Posterior cingulate gyrus (tissue), 11 donors: ENCODE results near the gene HSPA12A.

Experiments used
- DNase-seq, 10 donors: peaks; one replicate each; pipeline versions ENCODE4 v3.0.0 to v3.0.0-alpha.2; 2020 to 2021; ENCODE audit warnings: mixed read lengths in 3 of 10
- intact Hi-C: fragments of 100-400 bp; cut with DNase I; formaldehyde crosslinking; loops from one replicate; pipeline ENCODE4 v1.15.1; 2023

HSPA12A gene

DNA sequence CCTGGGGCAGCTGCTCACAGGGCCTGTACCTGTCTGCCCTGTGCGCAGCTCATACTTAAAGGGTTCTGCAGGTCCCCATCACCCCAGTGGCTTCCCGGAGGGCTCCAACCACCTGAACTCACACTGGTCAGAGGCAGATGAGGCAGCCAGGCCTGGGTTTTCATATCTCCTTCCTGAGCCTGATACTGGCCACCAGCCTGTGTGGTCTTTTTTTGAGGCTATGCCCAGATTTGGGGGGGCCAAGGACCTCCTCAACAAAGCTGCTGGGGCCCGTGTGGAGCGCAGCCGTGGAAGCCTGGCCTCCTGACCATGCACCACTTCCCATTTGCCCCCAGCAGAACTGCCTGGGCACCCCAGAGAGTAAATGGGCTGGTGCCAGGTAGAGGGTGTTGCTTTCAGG lies 95.9 kb downstream of the HSPA12A start:
- DNase-seq = no peak
- intact Hi-C loops = no loop called here

DNA sequence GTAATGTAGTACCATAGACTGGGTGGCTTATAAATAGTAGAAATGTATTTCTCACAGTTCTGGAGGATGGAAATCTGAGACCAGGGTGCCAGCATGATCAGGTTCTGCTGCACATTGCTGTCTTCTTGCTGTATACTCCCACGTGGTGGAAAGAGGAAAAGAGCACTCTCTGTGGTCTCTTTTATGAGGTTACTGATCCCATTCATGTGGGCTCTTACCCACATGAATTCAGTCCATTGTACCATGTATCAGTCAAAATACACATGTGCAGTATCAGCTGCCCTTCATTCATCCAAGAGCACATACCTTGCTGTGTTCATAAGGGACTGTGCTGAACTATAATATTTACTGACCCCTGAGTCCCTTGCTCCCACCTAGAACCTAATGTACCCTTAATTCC lies 104.5 kb downstream of the HSPA12A start:
- intact Hi-C loops = no loop called here
- no peak for DNase-seq

DNA sequence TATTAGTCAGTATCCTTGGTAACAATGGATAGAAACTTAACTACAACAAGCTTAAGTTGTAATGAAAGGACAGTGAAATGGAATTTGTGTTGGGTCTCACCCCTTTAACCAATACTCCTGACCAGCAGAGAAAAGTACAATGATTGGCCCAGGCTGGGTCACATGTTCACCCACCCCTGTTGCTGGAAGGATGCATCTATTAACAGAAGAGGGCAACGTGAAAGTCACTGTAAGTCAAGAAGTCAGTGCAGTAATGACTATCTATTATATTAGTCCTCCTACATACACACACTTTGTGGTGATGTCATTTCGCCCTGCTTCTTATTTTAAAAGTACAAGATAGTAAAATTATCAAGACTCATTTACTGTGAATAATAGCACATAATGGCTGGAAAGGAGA lies 105.4 kb downstream of the HSPA12A start:
- intact Hi-C loops = no loop called here
- no peak for DNase-seq

DNA sequence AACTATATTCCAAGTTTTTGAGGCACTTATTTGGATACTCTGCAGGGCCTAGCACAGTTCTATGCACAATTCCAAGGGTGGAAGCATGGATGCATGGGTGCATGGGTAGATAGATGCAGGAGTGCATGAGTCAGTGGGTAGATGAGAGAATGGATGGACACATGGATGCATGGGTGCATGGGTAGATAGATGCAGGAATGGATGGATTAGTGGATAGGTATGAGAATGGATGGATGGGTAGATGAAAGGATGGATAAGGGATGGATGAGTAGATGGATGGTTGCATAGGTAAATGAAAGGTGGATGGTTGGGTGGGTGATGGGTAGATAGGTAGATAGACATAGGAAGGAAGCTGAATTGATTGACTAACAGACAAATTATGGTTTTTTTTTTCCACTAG lies 106.0 kb downstream of the HSPA12A start:
- intact Hi-C loops = no loop called here
- DNase-seq = no peak

DNA sequence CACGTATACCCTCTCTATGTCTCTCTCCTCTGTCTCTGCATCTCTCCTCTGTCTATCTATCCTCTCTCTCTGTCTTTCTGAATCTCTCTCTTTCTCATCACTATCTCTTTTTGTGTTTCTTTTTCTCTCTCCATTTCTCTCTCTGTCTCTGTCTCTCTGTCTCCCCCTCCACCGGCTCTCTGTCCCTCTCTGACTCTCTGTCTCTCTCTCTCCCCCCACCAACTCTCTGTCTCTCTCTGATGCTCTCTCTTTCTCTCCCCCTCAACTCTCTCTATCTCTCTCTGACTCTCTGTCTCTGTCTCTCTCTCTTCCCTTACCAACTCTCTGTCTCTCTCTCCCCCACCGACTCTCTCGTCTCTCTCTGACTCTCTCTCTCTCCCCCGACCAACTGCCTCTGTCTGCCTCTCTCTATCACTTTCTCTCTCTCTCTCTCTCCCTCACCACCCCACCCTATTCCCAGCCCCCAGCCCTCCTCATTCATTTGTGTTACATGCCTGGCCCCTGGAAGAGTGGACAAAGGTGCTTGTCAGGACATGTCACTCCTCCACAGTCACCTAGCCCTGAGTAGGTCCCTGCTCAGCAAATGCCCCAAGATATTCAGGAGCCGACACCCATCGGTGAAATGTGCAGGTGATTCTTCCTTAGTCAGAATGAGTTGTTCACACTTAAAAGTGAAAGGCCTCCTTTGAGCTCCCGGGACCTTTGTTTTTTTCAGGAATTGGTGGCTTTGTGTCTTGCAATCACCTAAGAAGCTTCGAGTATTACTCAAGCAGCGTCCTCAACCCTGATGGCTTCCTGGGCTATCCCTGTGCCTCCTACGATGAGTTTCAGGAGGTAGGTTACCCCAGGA lies 108.0 kb downstream of the HSPA12A start:
- no peak for DNase-seq
- intact Hi-C loops = no loop called here

DNA sequence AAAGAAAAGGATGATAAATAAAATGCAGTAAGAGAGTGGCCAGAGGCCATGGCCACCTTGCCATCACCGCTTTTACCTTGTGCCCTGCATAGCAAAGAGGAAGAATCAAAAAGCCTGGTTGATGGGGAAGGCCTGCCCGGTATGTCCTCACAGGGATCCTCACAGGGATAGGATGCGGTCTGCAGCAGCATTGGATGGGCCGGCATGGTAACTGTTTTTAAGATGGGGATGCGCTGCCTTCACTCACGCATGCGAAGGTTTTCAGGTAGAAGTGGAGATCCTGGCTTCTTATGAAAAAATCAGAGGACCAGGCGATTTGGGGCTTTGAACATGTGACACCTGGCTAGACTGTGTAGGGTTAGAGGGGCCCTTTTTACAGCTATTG lies 109.2 kb downstream of the HSPA12A start:
- intact Hi-C loops = no loop called here
- DNase-seq = no peak

DNA sequence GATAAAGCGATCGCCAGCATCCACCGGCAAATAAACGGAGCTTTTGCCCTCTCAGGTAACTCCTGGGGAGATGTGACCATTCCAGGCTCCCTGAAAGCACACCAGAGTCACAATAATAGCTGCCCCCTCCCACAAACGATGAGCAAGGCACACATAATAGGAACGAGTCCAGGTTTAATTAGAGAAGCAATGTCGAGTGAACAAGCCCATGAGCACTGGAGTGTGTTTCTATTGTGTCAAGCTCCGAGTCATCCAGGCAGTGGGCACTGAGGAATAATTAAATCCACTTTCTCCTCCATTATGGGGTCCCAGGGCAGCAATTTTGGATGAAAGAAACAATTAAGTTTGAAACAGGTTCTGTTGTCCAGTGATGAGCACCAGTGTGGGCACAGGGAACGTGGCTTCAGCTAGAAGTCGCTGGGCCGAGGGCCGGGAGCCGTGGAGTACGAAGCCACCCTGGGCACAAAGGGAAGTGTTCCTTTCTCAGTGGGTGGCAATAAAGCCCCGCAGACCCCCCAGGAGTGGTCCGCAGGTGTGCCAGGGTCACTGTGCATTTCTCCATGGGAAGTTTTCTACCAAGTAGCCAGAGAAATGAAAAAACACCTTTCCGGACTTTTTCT lies 109.7 kb downstream of the HSPA12A start:
- intact Hi-C loops = no loop called here
- peak in 1 of 10 donors; percentile 32 for DNase-seq

DNA sequence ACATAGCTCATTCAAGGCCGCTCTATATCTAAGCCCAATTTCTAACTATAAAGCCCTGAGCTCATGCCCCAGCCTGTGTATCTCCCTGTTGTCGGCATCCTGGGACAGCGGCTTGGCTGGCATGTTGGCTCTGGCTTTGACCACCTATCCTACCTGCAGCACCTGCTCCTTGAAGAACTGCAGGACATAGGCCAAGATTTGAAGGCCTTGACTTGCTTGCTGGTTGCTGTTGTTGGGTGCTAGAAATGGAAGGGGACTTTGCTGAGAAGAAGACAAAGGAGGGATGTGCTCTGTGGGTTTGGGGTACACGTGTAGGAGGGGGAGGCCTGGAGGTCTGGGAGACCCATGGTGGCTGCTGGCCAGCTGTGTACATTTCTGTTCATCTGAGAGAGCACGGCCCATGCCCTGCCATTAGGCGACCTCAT lies 110.5 kb downstream of the HSPA12A start:
- intact Hi-C loops = no loop called here

DNA sequence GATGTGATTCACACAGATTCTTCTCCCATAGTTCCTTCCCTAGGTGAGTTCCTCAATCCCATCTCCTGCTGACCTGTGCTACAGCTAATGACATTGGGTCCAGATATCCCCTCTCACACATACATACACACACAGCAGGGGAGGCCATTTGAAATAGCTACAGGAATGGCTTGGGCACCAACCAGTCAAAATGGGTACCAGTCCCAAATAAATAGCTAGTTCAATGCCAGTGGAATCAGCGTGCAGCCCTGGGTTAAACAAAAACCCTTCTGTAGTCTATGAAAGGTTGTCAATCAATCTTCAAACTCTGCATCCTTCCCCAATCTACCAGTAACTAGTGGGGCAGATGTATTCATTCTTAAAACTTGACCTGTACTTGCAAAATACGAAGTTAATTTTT lies 112.3 kb downstream of the HSPA12A start:
- intact Hi-C loops = no loop called here
- DNase-seq = no peak

More for the DNA sequence above, 110.5 kb downstream of the HSPA12A start:
- peak in 1 of 10 donors; percentile 9 for DNase-seq

DNA sequence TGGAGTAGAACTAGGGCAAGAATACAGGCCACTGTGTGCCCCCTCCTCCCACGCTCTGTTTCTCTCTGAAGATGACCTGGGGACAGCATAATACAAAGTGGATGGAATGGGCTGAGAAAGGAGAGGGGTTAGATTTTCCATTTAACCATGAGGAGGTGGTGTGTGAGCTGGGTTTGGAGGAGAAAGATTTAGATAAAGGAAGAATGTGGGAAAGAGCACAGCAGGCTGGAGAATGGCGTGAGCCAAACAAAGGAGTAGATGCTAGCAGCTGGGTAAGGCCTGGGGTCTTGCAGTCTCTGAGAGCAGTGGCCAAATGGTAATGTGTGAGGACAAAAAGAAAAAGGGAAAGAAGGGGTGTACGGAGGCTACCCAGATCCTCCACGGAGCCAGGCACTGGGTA lies 113.0 kb downstream of the HSPA12A start:
- no peak for DNase-seq
- intact Hi-C loops = loop anchor here (5.0 kb wide), 1 partner anchor 158 kb away; no protein-coding TSS in a partner anchor

DNA sequence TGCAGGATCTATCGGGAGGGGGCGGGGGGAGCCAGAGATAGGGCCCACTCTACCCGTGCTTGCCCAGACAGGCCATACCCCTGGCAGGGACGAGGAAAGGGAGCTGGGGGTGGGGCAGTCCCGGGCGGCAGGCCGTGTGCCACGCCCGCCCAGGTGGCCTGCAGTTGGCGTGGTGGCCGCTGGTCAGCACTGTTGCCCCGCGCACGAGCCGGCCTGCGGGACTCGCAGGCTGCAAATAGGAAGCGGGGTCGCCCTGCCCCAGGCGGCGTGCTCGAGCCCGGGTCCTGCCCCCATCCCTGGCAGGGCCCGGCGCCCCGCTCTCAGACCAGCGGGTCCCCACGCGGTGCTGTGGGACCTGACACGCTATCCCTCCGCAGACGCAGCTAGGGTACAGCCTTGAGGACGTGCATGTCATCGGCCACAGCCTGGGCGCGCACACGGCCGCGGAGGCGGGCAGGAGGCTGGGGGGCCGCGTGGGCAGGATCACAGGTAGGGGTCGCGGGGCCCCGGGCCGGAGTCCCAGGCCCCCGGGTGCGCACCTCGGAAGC lies 114.9 kb downstream of the HSPA12A start:
- peak in 4 of 10 donors; percentile 24 to 88 (median 62) for DNase-seq

DNA sequence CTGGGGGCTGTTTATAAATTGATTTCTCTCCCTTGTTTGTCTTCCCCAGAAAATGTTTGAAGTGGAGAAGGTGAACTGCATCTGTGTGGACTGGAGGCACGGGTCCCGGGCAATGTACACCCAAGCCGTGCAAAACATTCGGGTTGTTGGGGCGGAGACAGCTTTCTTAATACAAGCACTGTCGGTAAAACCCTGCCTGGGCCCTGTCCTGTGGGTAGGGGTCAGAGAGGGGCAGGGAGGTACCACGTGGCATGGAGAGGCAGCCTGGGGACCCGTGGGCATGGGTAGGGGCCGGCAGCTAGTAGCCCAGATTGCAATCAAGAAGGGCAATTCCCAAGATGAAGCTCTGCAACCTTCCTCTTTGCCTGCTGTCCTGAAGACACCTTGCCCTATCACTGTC lies 115.6 kb downstream of the HSPA12A start:
- intact Hi-C loops = loop anchor here (5.0 kb wide), 1 partner anchor 160 kb away; no protein-coding TSS in a partner anchor
- no peak for DNase-seq

More for the DNA sequence above, 114.9 kb downstream of the HSPA12A start:
- intact Hi-C loops = loop anchor here (5.0 kb wide), 1 partner anchor 160 kb away; no protein-coding TSS in a partner anchor

DNA sequence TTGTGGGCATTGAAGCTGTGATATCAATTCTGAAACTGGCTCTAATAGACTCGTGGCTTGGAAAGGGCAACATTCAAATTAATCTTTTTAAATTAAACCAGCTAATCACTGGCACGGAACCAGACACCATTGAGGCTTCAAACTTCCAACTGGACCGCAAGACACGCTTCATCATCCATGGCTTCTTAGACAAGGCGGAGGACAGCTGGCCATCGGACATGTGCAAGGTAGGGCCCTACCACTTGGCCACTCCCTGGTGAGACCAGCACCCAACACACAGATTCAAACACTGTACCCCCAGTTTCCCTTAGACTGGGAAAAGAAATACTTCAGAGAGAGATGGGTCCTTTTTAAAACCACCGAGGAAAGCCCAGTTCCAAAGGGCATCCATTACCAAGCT lies 116.5 kb downstream of the HSPA12A start:
- intact Hi-C loops = loop anchor here (5.0 kb wide), 1 partner anchor 161 kb away; no protein-coding TSS in a partner anchor
- DNase-seq = peak in 2 of 10 donors; percentile 8 to 59

DNA sequence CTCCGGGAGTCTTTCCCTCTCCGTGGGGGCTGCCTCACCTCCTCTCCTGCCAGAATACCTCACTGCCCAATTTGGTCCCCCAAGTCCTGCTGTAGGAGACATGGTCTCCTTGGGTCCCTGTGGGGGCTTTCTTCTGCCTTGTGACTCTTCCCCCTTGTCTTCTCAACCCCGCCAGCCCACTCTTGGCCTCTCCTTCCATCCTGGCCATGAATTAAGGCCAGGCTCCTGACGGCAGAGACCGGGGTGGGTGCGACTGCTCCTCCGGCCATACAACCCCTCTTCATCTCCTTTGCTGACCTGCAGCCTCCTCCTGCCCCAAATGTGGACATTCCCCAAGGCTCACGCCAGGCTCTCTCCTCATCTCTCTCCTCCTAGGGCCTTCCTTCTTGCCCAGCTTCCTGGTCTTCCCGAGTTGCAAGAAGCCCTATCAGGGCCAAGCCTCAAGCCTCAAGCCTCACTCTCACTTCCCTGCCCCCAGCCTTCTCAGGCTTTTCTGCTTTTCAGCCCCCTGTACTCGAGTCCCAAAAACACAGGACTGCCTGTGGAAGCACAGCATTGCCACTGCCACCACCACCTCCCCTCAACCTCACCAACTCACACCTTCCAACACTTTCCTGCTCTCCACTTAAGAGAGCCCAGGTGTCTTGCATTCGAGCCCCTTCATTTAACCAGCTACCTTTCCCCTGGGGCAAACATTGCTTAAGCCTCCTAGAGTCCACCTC lies 120.3 kb downstream of the HSPA12A start:
- intact Hi-C loops = no loop called here
- peak in 1 of 10 donors; percentile 38 for DNase-seq

DNA sequence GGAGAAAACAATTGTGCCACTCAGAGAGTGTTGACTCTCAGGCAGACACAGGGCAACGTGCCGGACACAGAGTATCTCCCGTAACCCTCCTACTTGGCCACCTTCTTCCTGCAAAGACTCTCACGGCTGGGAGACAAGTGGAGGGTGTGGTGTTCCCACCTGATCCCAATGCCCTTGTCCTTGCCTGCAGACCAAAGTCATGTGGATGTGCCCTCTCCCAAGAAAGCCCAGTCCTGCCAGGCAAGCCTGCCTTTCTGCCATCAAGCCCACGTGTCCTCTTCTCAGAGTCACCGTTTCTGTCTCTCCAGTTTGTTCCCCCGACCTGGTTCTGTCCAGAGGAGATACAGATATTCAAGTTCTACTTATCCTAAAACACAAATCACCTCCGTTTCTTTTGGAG lies 120.9 kb downstream of the HSPA12A start:
- DNase-seq = no peak
- intact Hi-C loops = no loop called here
